Measurements from ENCODE around the gene FOXC2.

Gene FOXC2

GRCh38 chr16:86528061-86528929 is 38.3 kb upstream of the FOXC2 start:
- WGBS (ENCODE audit: insufficient coverage), result 98% methylated on average over 36 of the region's 38 CpGs
- peaks cover 0 to 9% (median 0%) of the 10 kb centered on the region in 4 experiments for H3K36me3 ChIP-seq (ENCODE audit: control insufficient read depth in 4 of 4, insufficient read depth in 4 of 4, low read length in 3 of 4)
- ChIA-PET CTCF (no interaction called here), POLR2A (no interaction called here)
- H3K9me3 ChIP-seq (ENCODE audit: control extremely low read depth in 1 of 5, control insufficient read depth in 4 of 5, insufficient read depth in 2 of 5, low read depth in 1 of 5, low read length in 4 of 5), result no peaks in the 10 kb centered on the region
- H3K4me1 ChIP-seq (ENCODE audit: control extremely low read depth in 1 of 4, control insufficient read depth in 4 of 4, insufficient read depth in 4 of 4, low read length in 3 of 4), result no peaks in the 10 kb centered on the region
- no peak for DNase-seq
- H3K27me3 ChIP-seq (replicated peaks in 2 of 5; ENCODE audit: control insufficient read depth in 4 of 5, insufficient read depth in 5 of 5, low read length in 4 of 5), result peaks cover 0 to 11% (median 2%) of the 10 kb centered on the region in 5 experiments
- no peak overlapping the region for H3K4me3 ChIP-seq (ENCODE audit: control insufficient read depth in 1 of 7, extremely low read depth in 1 of 7, insufficient read depth in 4 of 7, low read depth in 2 of 7, low read length in 6 of 7)
- H3K27ac ChIP-seq (ENCODE audit: insufficient read depth in 1 of 2, low read depth in 1 of 2, low read length in 2 of 2, poor library complexity in 1 of 2, severe bottlenecking in 2 of 2), result no peak overlapping the region

GRCh38 chr16:86529160-86529559 is 37.5 kb upstream of the FOXC2 start:
- Histone ChIP-seq H3K4me1 (ENCODE audit: control extremely low read depth in 1 of 4, control insufficient read depth in 4 of 4, insufficient read depth in 4 of 4, low read length in 3 of 4) (no peaks in the 10 kb centered on the region), H3K27me3 (replicated peaks in 2 of 5; ENCODE audit: control insufficient read depth in 4 of 5, insufficient read depth in 5 of 5, low read length in 4 of 5) (peaks cover 0 to 4% (median 0%) of the 10 kb centered on the region in 5 experiments), H3K9me3 (ENCODE audit: control extremely low read depth in 1 of 5, control insufficient read depth in 4 of 5, insufficient read depth in 2 of 5, low read depth in 1 of 5, low read length in 4 of 5) (no peaks in the 10 kb centered on the region), H3K4me3 (ENCODE audit: control insufficient read depth in 1 of 7, extremely low read depth in 1 of 7, insufficient read depth in 4 of 7, low read depth in 2 of 7, low read length in 6 of 7) (no peak overlapping the region), H3K36me3 (ENCODE audit: control insufficient read depth in 4 of 4, insufficient read depth in 4 of 4, low read length in 3 of 4) (peaks cover 0 to 11% (median 0%) of the 10 kb centered on the region in 4 experiments), H3K27ac (ENCODE audit: insufficient read depth in 1 of 2, low read depth in 1 of 2, low read length in 2 of 2, poor library complexity in 1 of 2, severe bottlenecking in 2 of 2) (no peak overlapping the region)
- POLR2A ChIA-PET, result no interaction called here
- no peak for DNase-seq
- 85% methylated on average over 8 of the region's 8 CpGs for WGBS (ENCODE audit: insufficient coverage)
- CTCF ChIA-PET, result interaction anchor here (1.1 kb wide), 1 partner anchor 17 kb away, joined by 3 read pairs; no protein-coding TSS in a partner anchor

GRCh38 chr16:86530251-86531190 is 36.1 kb upstream of the FOXC2 start:
- Histone ChIP-seq H3K9me3 (ENCODE audit: control extremely low read depth in 1 of 5, control insufficient read depth in 4 of 5, insufficient read depth in 2 of 5, low read depth in 1 of 5, low read length in 4 of 5) (no peaks in the 10 kb centered on the region), H3K4me1 (ENCODE audit: control extremely low read depth in 1 of 4, control insufficient read depth in 4 of 4, insufficient read depth in 4 of 4, low read length in 3 of 4) (no peaks in the 10 kb centered on the region), H3K36me3 (ENCODE audit: control insufficient read depth in 4 of 4, insufficient read depth in 4 of 4, low read length in 3 of 4) (peaks cover 0 to 14% (median 0%) of the 10 kb centered on the region in 4 experiments), H3K4me3 (ENCODE audit: control insufficient read depth in 1 of 7, extremely low read depth in 1 of 7, insufficient read depth in 4 of 7, low read depth in 2 of 7, low read length in 6 of 7) (no peak overlapping the region), H3K27me3 (replicated peaks in 2 of 5; ENCODE audit: control insufficient read depth in 4 of 5, insufficient read depth in 5 of 5, low read length in 4 of 5) (no peaks in the 10 kb centered on the region), H3K27ac (ENCODE audit: insufficient read depth in 1 of 2, low read depth in 1 of 2, low read length in 2 of 2, poor library complexity in 1 of 2, severe bottlenecking in 2 of 2) (no peak overlapping the region)
- CTCF ChIA-PET, result interaction anchor here (1.4 kb wide), 1 partner anchor 10 kb away, joined by 3 read pairs; no protein-coding TSS in a partner anchor
- WGBS (ENCODE audit: insufficient coverage), result 98% methylated on average over 19 of the region's 31 CpGs
- DNase-seq, result no peak
- POLR2A ChIA-PET, result interaction anchor here (0.6 kb wide), 1 partner anchor 154 kb away, joined by 5 read pairs; no protein-coding TSS in a partner anchor

- no peak for DNase-seq
- WGBS (ENCODE audit: insufficient coverage), result 98% methylated on average over 4 of the region's 7 CpGs
- H3K4me3 ChIP-seq (ENCODE audit: control insufficient read depth in 1 of 7, extremely low read depth in 1 of 7, insufficient read depth in 4 of 7, low read depth in 2 of 7, low read length in 6 of 7), result no peak overlapping the region
- H3K9me3 ChIP-seq (ENCODE audit: control extremely low read depth in 1 of 5, control insufficient read depth in 4 of 5, insufficient read depth in 2 of 5, low read depth in 1 of 5, low read length in 4 of 5), result no peaks in the 10 kb centered on the region
- peaks cover 0 to 14% (median 2%) of the 10 kb centered on the region in 4 experiments for H3K36me3 ChIP-seq (ENCODE audit: control insufficient read depth in 4 of 4, insufficient read depth in 4 of 4, low read length in 3 of 4)
- H3K27ac ChIP-seq (ENCODE audit: insufficient read depth in 1 of 2, low read depth in 1 of 2, low read length in 2 of 2, poor library complexity in 1 of 2, severe bottlenecking in 2 of 2), result no peak overlapping the region
- no peaks in the 10 kb centered on the region for H3K27me3 ChIP-seq (replicated peaks in 2 of 5; ENCODE audit: control insufficient read depth in 4 of 5, insufficient read depth in 5 of 5, low read length in 4 of 5)
- POLR2A ChIA-PET, result interaction anchor here (0.6 kb wide), 1 partner anchor 155 kb away, joined by 5 read pairs; no protein-coding TSS in a partner anchor
- no peaks in the 10 kb centered on the region for H3K4me1 ChIP-seq (ENCODE audit: control extremely low read depth in 1 of 4, control insufficient read depth in 4 of 4, insufficient read depth in 4 of 4, low read length in 3 of 4)
- CTCF ChIA-PET, result interaction anchor here (0.9 to 1.4 kb wide), 2 partner anchors 10 to 13 kb away, joined by 3 read pairs; no protein-coding TSS in a partner anchor
Measured at GRCh38 chr16:86531191-86531545, 35.5 kb upstream of the FOXC2 start.

- Histone ChIP-seq H3K27ac (ENCODE audit: insufficient read depth in 1 of 2, low read depth in 1 of 2, low read length in 2 of 2, poor library complexity in 1 of 2, severe bottlenecking in 2 of 2) (no peak overlapping the region), H3K36me3 (ENCODE audit: control insufficient read depth in 4 of 4, insufficient read depth in 4 of 4, low read length in 3 of 4) (peaks cover 0 to 20% (median 7%) of the 10 kb centered on the region in 4 experiments), H3K4me1 (ENCODE audit: control extremely low read depth in 1 of 4, control insufficient read depth in 4 of 4, insufficient read depth in 4 of 4, low read length in 3 of 4) (no peaks in the 10 kb centered on the region), H3K9me3 (ENCODE audit: control extremely low read depth in 1 of 5, control insufficient read depth in 4 of 5, insufficient read depth in 2 of 5, low read depth in 1 of 5, low read length in 4 of 5) (no peaks in the 10 kb centered on the region), H3K27me3 (replicated peaks in 2 of 5; ENCODE audit: control insufficient read depth in 4 of 5, insufficient read depth in 5 of 5, low read length in 4 of 5) (no peaks in the 10 kb centered on the region), H3K4me3 (ENCODE audit: control insufficient read depth in 1 of 7, extremely low read depth in 1 of 7, insufficient read depth in 4 of 7, low read depth in 2 of 7, low read length in 6 of 7) (no peak overlapping the region)
- 94% methylated on average over 45 of the region's 49 CpGs for WGBS (ENCODE audit: insufficient coverage)
- ChIA-PET POLR2A (interaction anchor here (0.6 kb wide), 1 partner anchor 155 kb away, joined by 5 read pairs; no protein-coding TSS in a partner anchor), CTCF (interaction anchor here (0.6 to 1.4 kb wide), 3 partner anchors 9 to 13 kb away, joined by 3 to 4 read pairs (median 3); no protein-coding TSS in a partner anchor)
- no peak for DNase-seq
Measured at GRCh38 chr16:86531641-86532525, 34.7 kb upstream of the FOXC2 start.

- peaks cover 0 to 23% (median 8%) of the 10 kb centered on the region in 4 experiments for H3K36me3 ChIP-seq (ENCODE audit: control insufficient read depth in 4 of 4, insufficient read depth in 4 of 4, low read length in 3 of 4)
- no peaks in the 10 kb centered on the region for H3K27me3 ChIP-seq (replicated peaks in 2 of 5; ENCODE audit: control insufficient read depth in 4 of 5, insufficient read depth in 5 of 5, low read length in 4 of 5)
- H3K27ac ChIP-seq (ENCODE audit: insufficient read depth in 1 of 2, low read depth in 1 of 2, low read length in 2 of 2, poor library complexity in 1 of 2, severe bottlenecking in 2 of 2), result no peak overlapping the region
- H3K4me3 ChIP-seq (ENCODE audit: control insufficient read depth in 1 of 7, extremely low read depth in 1 of 7, insufficient read depth in 4 of 7, low read depth in 2 of 7, low read length in 6 of 7), result no peak overlapping the region
- 98% methylated on average over 7 of the region's 7 CpGs for WGBS (ENCODE audit: insufficient coverage)
- DNase-seq, result no peak
- H3K4me1 ChIP-seq (ENCODE audit: control extremely low read depth in 1 of 4, control insufficient read depth in 4 of 4, insufficient read depth in 4 of 4, low read length in 3 of 4), result no peaks in the 10 kb centered on the region
- H3K9me3 ChIP-seq (ENCODE audit: control extremely low read depth in 1 of 5, control insufficient read depth in 4 of 5, insufficient read depth in 2 of 5, low read depth in 1 of 5, low read length in 4 of 5), result no peaks in the 10 kb centered on the region
- CTCF ChIA-PET, result interaction anchor here (2.7 kb wide), 1 partner anchor 12 kb away, joined by 9 read pairs; no protein-coding TSS in a partner anchor
- POLR2A ChIA-PET, result no interaction called here
Measured at GRCh38 chr16:86532526-86532815, 34.2 kb upstream of the FOXC2 start.
